Measurements from ENCODE around the gene HPRT1. TPM values are rescaled to one million over a fixed set of nuclear protein-coding genes. Genes with fewer than 3 reads are reported as not detected.

Gene HPRT1, protein sequence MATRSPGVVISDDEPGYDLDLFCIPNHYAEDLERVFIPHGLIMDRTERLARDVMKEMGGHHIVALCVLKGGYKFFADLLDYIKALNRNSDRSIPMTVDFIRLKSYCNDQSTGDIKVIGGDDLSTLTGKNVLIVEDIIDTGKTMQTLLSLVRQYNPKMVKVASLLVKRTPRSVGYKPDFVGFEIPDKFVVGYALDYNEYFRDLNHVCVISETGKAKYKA
- total RNA-seq (6.5 and 6.8 TPM in 2 replicates), polyA plus RNA-seq (14.0 and 17.6 TPM in 2 replicates)

DNA sequence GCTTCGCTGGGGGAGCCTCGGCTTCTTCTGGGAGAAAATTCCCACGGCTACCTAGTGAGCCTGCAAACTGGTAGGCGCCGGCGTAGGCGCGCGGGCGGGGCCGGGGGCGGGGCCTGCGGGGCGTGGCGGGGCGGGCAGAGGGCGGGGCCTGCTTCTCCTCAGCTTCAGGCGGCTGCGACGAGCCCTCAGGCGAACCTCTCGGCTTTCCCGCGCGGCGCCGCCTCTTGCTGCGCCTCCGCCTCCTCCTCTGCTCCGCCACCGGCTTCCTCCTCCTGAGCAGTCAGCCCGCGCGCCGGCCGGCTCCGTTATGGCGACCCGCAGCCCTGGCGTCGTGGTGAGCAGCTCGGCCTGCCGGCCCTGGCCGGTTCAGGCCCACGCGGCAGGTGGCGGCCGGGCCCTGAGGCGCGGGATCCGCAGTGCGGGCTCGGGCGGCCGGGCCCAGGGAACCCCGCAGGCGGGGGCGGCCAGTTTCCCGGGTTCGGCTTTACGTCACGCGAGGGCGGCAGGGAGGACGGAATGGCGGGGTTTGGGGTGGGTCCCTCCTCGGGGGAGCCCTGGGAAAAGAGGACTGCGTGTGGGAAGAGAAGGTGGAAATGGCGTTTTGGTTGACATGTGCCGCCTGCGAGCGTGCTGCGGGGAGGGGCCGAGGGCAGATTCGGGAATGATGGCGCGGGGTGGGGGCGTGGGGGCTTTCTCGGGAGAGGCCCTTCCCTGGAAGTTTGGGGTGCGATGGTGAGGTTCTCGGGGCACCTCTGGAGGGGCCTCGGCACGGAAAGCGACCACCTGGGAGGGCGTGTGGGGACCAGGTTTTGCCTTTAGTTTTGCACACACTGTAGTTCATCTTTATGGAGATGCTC is at the start of gene HPRT1:
Gene HPRT1, plus strand, starts transcription at position 161 of the 857 bp plus-strand sequence. Its CDS starts 147 bp downstream, at position 308.
- H3K4me2 ChIP-seq = peak within 1 kb of the TSS; percentile 80
- H3K9me2 ChIP-seq (replicated peaks; ENCODE audit: insufficient read depth) = no peaks in the 10 kb centered on the region
- peak; percentile 88 for DNase-seq (ENCODE audit: low spot score)
- TF ChIP-seq EZH2 (IDR thresholded peaks at IDR 0.05; ENCODE audit: borderline replicate concordance) (no peak), EZH2phosphoT487 (IDR thresholded peaks at IDR 0.05; ENCODE audit: low read depth, severe bottlenecking, unreplicated experiment) (no peak)
- TF ChIP-seq, protein P1, sequence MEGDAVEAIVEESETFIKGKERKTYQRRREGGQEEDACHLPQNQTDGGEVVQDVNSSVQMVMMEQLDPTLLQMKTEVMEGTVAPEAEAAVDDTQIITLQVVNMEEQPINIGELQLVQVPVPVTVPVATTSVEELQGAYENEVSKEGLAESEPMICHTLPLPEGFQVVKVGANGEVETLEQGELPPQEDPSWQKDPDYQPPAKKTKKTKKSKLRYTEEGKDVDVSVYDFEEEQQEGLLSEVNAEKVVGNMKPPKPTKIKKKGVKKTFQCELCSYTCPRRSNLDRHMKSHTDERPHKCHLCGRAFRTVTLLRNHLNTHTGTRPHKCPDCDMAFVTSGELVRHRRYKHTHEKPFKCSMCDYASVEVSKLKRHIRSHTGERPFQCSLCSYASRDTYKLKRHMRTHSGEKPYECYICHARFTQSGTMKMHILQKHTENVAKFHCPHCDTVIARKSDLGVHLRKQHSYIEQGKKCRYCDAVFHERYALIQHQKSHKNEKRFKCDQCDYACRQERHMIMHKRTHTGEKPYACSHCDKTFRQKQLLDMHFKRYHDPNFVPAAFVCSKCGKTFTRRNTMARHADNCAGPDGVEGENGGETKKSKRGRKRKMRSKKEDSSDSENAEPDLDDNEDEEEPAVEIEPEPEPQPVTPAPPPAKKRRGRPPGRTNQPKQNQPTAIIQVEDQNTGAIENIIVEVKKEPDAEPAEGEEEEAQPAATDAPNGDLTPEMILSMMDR (IDR thresholded peaks at IDR 0.05; ENCODE audit: poor library complexity) = no peak
- H3K4me1 ChIP-seq (ENCODE audit: insufficient read depth) = no peaks in the 10 kb centered on the region
- peak within 1 kb of the TSS; percentile 78 for H3K27ac ChIP-seq
- H3K27me3 ChIP-seq = no peaks in the 10 kb centered on the region
- H2AFZ ChIP-seq = peak within 1 kb of the TSS; percentile 90
- no peaks in the 10 kb centered on the region for H3K9me3 ChIP-seq (ENCODE audit: low read depth)
- H3K4me3 ChIP-seq = peak within 1 kb of the TSS; percentile 42
- peaks cover 2% of the 10 kb centered on the region for H3K79me2 ChIP-seq
- H4K20me1 ChIP-seq (ENCODE audit: insufficient read depth, poor library complexity, severe bottlenecking) = no peaks in the 10 kb centered on the region
- H3K36me3 ChIP-seq (replicated peaks; ENCODE audit: insufficient read depth, low read depth) = no peaks in the 10 kb centered on the region
- 44% methylated on average over 45 of the region's 85 CpGs for WGBS (ENCODE audit: low lambda C conversion rate, missing lambda C conversion rate)

DNA sequence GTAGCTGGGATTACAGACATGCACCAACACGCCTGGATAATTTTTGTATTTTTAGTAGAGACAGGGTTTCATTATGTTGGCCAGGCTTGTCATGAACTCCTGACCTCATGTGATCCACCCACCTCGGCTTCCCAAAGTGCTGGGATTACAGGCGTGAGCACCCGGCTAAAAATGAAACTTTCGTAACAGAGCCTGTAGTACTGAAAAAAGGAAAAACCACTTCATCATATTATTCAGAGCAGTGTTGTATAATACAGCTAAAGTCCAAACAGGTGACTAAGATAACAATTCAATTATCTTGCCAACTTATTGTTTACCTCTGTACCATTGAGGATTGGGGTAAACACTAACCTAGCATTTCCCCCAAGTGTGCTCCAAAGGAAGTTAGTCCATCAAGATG is 43.9 kb upstream of the HPRT1 start:
- no peaks in the 10 kb centered on the region for H4K20me1 ChIP-seq (ENCODE audit: insufficient read depth, poor library complexity, severe bottlenecking)
- H3K27me3 ChIP-seq = no peaks in the 10 kb centered on the region
- WGBS (ENCODE audit: low lambda C conversion rate, missing lambda C conversion rate) = 84% methylated on average over 5 of the region's 5 CpGs
- no peak overlapping the region for H3K27ac ChIP-seq
- H3K9me3 ChIP-seq (ENCODE audit: low read depth) = no peaks in the 10 kb centered on the region
- H3K4me2 ChIP-seq = no peak overlapping the region
- no peak overlapping the region for H3K4me3 ChIP-seq
- H3K79me2 ChIP-seq = no peaks in the 10 kb centered on the region
- no peaks in the 10 kb centered on the region for H3K9me2 ChIP-seq (replicated peaks; ENCODE audit: insufficient read depth)
- DNase-seq (ENCODE audit: low spot score) = no peak
- no peak overlapping the region for H2AFZ ChIP-seq
- no peaks in the 10 kb centered on the region for H3K4me1 ChIP-seq (ENCODE audit: insufficient read depth)
- no peaks in the 10 kb centered on the region for H3K36me3 ChIP-seq (replicated peaks; ENCODE audit: insufficient read depth, low read depth)
- no peak for TF ChIP-seq EZH2phosphoT487 (IDR thresholded peaks at IDR 0.05; ENCODE audit: low read depth, severe bottlenecking, unreplicated experiment)
- TF ChIP-seq, protein P1 (IDR thresholded peaks at IDR 0.05; ENCODE audit: poor library complexity) = no peak
- no peak for TF ChIP-seq EZH2 (IDR thresholded peaks at IDR 0.05; ENCODE audit: borderline replicate concordance)

DNA sequence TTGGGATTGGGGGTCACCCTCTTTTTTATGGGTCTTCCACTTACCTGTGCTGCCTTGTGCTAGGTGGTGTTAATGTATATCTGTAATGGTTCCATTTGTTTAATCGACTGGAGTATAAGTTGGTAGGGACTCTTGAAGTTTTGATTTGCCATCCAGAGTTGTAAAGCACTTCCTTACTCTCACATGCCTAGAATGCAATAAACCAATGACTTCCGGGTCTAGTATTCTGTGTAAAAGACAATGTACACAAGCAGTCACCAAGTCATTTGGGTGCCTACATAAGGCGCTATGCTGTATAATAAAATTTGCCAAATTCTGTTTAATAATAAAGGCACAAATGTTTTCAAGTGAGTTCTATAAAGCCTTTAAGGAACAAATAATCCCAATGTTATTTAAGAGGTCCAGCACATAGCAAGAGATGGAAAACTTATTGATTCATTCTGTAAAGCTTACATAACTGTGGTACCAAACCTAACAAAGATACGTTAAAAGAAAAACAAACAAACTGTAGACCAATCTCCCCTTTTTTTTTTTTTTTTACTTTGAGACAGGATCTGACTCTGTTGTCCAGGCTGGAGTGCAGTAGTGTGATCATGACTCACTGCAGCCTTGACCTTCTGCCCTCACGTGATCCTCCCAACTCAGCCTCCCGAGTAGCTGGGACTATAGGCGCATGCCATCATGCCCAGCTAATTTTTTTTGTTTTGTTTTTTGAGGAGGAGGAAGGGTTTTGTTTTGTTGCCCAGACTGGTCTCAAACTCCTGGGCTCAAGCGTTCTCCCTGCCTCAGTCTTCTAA is 41.5 kb upstream of the HPRT1 start:
- H3K27me3 ChIP-seq = no peaks in the 10 kb centered on the region
- H4K20me1 ChIP-seq (ENCODE audit: insufficient read depth, poor library complexity, severe bottlenecking) = no peaks in the 10 kb centered on the region
- no peaks in the 10 kb centered on the region for H3K79me2 ChIP-seq
- H3K4me2 ChIP-seq = no peak overlapping the region
- H2AFZ ChIP-seq = no peak overlapping the region
- no peak overlapping the region for H3K27ac ChIP-seq
- no peak for TF ChIP-seq EZH2phosphoT487 (IDR thresholded peaks at IDR 0.05; ENCODE audit: low read depth, severe bottlenecking, unreplicated experiment)
- TF ChIP-seq, protein P1 (IDR thresholded peaks at IDR 0.05; ENCODE audit: poor library complexity) = no peak
- no peak for TF ChIP-seq EZH2 (IDR thresholded peaks at IDR 0.05; ENCODE audit: borderline replicate concordance)
- H3K9me2 ChIP-seq (replicated peaks; ENCODE audit: insufficient read depth) = no peaks in the 10 kb centered on the region
- no peak overlapping the region for H3K4me3 ChIP-seq
- no peaks in the 10 kb centered on the region for H3K36me3 ChIP-seq (replicated peaks; ENCODE audit: insufficient read depth, low read depth)
- WGBS (ENCODE audit: low lambda C conversion rate, missing lambda C conversion rate) = 76% methylated on average over 8 of the region's 8 CpGs
- H3K9me3 ChIP-seq (ENCODE audit: low read depth) = no peaks in the 10 kb centered on the region
- H3K4me1 ChIP-seq (ENCODE audit: insufficient read depth) = no peaks in the 10 kb centered on the region
- DNase-seq (ENCODE audit: low spot score) = no peak
